VCaP (cell line): Measurements from ENCODE around the gene GPR65.

Experiments used
- H3K27ac ChIP-seq: fragments of 450-650 bp; 2 replicates; pipeline ENCODE4 v1.5.1; 2017
- CTCF ChIP-seq: fragments of 450-650 bp; conservative IDR thresholded peaks from 2 replicates; pipeline ENCODE4 v1.5.1; 2017; ENCODE audit warnings: mild to moderate bottlenecking, moderate library complexity

The GPR65 gene

DNA sequence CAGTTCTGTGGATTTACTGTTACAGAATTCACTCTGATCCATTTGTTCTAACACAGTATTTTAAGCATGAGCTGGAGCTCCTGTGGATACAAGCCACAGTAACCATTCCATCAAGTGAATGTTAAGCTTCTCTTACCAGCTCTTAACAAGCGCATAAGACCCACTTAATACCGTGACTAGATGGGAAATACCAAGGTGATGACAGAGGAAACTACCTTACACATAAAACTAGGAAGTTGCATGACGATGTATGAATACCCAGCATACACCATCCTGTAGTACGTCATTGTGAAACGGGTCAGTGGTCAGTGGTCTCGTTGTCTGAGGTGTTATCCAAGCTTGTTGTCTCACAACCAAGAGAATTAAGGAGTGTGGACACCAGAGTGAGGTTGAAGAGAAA, 10.0 kb upstream of the GPR65 start:
- no peak overlapping the region for H3K27ac ChIP-seq
- no peak for TF ChIP-seq CTCF

GRCh38 chr14:87995500-87996290, 9.2 kb upstream of the GPR65 start:
- H3K27ac ChIP-seq: no peak overlapping the region
- TF ChIP-seq CTCF: no peak

DNA sequence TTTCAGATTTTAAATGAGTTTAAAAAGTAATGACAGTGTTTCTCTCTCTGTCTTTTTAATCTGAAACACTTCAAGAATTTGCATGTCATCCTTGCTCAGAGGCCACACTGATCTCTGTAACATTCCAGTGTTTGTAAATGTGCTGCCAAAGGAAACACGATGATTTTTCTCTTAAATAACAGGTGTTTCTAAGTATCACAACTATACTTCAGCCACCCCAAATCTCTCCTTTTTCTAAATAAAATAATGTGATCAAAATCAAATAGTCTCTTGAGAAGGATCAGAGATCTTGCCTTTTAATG, 8.7 kb upstream of the GPR65 start:
- no peak for TF ChIP-seq CTCF
- H3K27ac ChIP-seq: no peak overlapping the region

- H3K27ac ChIP-seq: no peak overlapping the region
- no peak for TF ChIP-seq CTCF
Measured at GRCh38 chr14:87998482-87998881, 6.5 kb upstream of the GPR65 start.

- no peak for TF ChIP-seq CTCF
- H3K27ac ChIP-seq: no peak overlapping the region
Measured at GRCh38 chr14:87999277-87999676, 5.7 kb upstream of the GPR65 start.

GRCh38 chr14:88002421-88003075, 2.4 kb upstream of the GPR65 start:
- H3K27ac ChIP-seq: no peak overlapping the region
- TF ChIP-seq CTCF: no peak

DNA sequence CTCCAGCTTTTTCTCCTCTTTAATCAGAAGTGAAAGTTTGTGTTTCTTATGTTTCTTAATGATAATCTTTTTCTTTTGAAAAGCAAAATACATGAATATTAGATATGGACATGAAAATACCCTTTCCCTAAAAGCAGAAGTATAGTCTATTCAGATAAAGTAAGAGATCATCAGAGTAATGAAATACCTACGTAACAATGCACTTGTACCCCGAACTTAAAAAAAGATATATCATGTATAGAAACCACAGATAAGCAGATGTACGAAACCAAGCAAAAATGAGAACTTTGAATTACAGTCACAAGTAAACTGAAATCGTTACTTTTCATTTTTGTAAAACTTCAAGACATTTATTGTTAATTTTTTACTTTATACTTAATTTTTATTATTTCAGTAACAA, 1.5 kb upstream of the GPR65 start:
- no peak for TF ChIP-seq CTCF
- H3K27ac ChIP-seq: no peak overlapping the region
